GM18873 (cell line): ENCODE data around the gene NOPCHAP1.
A peak's percentile ranks its signal among the peaks of the same experiment; 100 is the strongest.
"Not testable (repeated sequence)": the region's sequence is repeated elsewhere in the genome, so short reads cannot be mapped to it uniquely, and the experiment has no call there.

ENCODE experiments used
- ATAC-seq: cut with Tn5 transposase; IDR thresholded peaks from one replicate; pipeline ENCODE4 v1.9.1; 2021; ENCODE audit warnings: mild to moderate bottlenecking, moderate library complexity, moderate number of reproducible peaks; ENCODE audit not compliant: unreplicated experiment, low FRiP score

Gene NOPCHAP1

GRCh38 chr12:104964167-104964855, 21.8 kb upstream of the NOPCHAP1 start:
- ATAC-seq = no peak

- no peak for ATAC-seq
Observed at GRCh38 chr12:104964856-104965205, 21.3 kb upstream of the NOPCHAP1 start.

- ATAC-seq = no peak
Observed at GRCh38 chr12:104966677-104967076, 19.4 kb upstream of the NOPCHAP1 start.

- no peak for ATAC-seq
Observed at GRCh38 chr12:104969343-104969742, 16.8 kb upstream of the NOPCHAP1 start.

- no peak for ATAC-seq
Observed at GRCh38 chr12:104971306-104971705, 14.8 kb upstream of the NOPCHAP1 start.

GRCh38 chr12:104973250-104973649, 12.9 kb upstream of the NOPCHAP1 start:
- ATAC-seq = no peak

- peak; percentile 95 for ATAC-seq
Observed at GRCh38 chr12:104974626-104975290, 11.4 kb upstream of the NOPCHAP1 start.

GRCh38 chr12:104975587-104976343, 10.4 kb upstream of the NOPCHAP1 start:
- no peak for ATAC-seq

- no peak for ATAC-seq
Observed at GRCh38 chr12:104976703-104977102, 9.4 kb upstream of the NOPCHAP1 start.

- ATAC-seq = not testable (repeated sequence)
Observed at GRCh38 chr12:104977688-104978087, 8.4 kb upstream of the NOPCHAP1 start.

GRCh38 chr12:104985206-104985605, 910 bp upstream of the NOPCHAP1 start:
- ATAC-seq = no peak

- ATAC-seq = no peak
Observed at GRCh38 chr12:104990950-104991349, 4.8 kb downstream of the NOPCHAP1 start.

GRCh38 chr12:104991565-104992128, 5.5 kb downstream of the NOPCHAP1 start:
- no peak for ATAC-seq

- no peak for ATAC-seq
Observed at GRCh38 chr12:104994336-104994735, 8.2 kb downstream of the NOPCHAP1 start.

- no peak for ATAC-seq
Observed at GRCh38 chr12:104997541-104997940, 11.4 kb downstream of the NOPCHAP1 start.

GRCh38 chr12:104998423-104999346, 12.6 kb downstream of the NOPCHAP1 start:
- ATAC-seq = no peak

GRCh38 chr12:104999347-104999685, 13.2 kb downstream of the NOPCHAP1 start:
- ATAC-seq = no peak

GRCh38 chr12:105001476-105001875, 15.4 kb downstream of the NOPCHAP1 start:
- ATAC-seq = no peak

- no peak for ATAC-seq
Observed at GRCh38 chr12:105013892-105014291, 27.8 kb downstream of the NOPCHAP1 start.

- ATAC-seq = no peak
Observed at GRCh38 chr12:105014603-105015002, 28.5 kb downstream of the NOPCHAP1 start.
